Epithelial cell of esophagus (primary cell): ENCODE data around the gene GLP2R.

Source experiments
- DNase-seq: peaks from one replicate; pipeline ENCODE4 v3.0.0; 2010; ENCODE audit warnings: low read depth
- H3K4me3 ChIP-seq: 2 replicates; pipeline ENCODE4 v1.5.1; 2011; ENCODE audit warnings: mild to moderate bottlenecking, low read length, control low read depth
- CTCF ChIP-seq: IDR thresholded peaks from 2 replicates; pipeline ENCODE4 v1.5.1; 2011; ENCODE audit warnings: low read depth, mild to moderate bottlenecking, low read length, control low read depth, inconsistent platforms; ENCODE audit not compliant: insufficient read depth; ENCODE audit errors: missing control alignments

GLP2R gene

DNA sequence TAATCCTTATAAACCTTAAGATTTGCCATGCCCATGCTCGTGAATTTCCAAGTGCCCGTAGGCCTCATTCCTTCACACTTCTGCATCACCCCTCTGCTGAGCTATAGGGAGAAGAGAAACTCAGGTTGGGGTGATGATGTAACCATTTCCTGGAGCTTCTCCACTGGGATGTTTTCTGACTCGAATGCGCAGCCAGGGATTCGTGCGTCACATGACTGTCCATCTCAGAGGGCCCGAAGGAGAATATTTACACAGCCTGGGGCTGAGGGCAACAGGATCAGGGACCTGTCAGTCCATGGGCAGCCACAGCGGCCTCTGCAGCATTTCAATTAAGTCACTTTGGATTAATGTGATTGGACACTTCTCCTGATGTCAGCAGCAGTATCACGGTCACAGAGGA lies 12.6 kb upstream of the GLP2R start:
- no peak for DNase-seq
- no peak overlapping the region for H3K4me3 ChIP-seq
- TF ChIP-seq CTCF = no peak

- DNase-seq = no peak
- H3K4me3 ChIP-seq = no peak overlapping the region
- TF ChIP-seq CTCF = no peak
These were observed 11.3 kb upstream of the GLP2R start for GRCh38 chr17:9814337-9814945.

DNA sequence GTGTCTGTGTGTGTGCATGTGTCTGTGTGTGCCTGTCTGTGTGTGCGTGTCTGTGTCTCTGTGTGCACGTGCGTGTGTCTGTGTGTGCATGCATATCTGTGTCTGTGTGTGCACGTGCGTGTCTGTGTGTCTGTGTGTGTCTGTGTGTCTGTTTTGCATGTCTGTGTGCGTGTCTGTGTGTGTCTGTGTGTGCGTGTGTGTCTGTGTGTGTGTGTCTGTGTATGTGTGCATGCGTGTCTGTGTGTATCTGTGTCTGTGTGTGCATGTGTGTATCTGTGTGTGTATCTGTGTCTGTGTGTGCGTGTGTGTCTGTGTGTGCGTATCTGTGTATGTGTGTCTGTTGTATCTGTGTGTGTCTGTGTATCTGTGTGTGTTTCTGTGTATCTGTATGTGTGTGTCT lies 9.3 kb upstream of the GLP2R start:
- no peak overlapping the region for H3K4me3 ChIP-seq
- TF ChIP-seq CTCF = no peak
- no peak for DNase-seq

- DNase-seq = peak; percentile 80
- no peak for TF ChIP-seq CTCF
- no peak overlapping the region for H3K4me3 ChIP-seq
These were observed 8.6 kb upstream of the GLP2R start for GRCh38 chr17:9817086-9817485.

GRCh38 chr17:9818760-9819159 lies 7.0 kb upstream of the GLP2R start:
- DNase-seq = peak; percentile 45
- no peak overlapping the region for H3K4me3 ChIP-seq
- TF ChIP-seq CTCF = no peak

DNA sequence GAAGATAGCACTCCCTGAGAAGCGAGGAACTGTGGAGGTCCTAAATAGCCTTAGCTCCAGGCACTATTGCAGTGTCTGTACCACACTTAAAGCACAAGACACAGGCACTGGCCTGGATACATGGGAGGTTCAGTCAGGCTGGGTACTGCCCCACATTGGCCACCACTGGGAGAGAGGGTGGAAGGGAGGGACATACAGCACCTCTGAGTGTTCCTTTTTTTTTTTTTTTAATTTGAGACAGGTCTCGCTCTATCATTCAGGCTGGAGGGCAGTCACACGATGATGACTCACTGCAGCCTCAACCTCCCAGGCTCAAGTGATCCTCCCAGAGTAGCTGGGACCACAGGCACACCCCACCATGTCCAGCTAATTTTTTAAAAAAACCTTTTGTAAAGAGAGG lies 5.3 kb upstream of the GLP2R start:
- no peak for DNase-seq
- TF ChIP-seq CTCF = no peak

DNA sequence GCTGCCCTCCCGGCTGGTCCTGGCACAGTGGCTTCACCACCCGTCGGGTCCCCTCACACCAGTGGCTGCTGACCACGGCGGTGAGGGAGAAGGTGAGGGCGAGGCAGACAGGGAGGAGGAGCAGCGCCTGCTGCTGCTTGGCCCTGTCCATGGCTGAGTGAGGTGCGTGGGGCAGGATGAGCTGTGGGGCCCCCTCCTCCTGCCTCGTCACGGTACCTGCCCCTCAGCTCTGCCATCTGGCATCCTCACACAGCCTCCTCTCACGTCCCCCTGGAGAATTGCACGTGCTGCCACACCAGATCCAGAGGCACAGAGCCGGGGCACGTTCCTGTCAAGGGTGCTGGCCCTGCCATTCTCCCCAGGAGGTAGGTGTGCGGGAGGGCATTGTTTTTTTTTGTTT lies 3.8 kb upstream of the GLP2R start, which contains the start of gene GSG1L2:
Gene GSG1L2, minus strand, starts transcription at position 159 of the 400 bp plus-strand sequence. Its CDS starts 8 bp downstream, at position 151.
- no peak within 1 kb of the TSS for H3K4me3 ChIP-seq
- no peak for TF ChIP-seq CTCF
- DNase-seq = no peak

More for the DNA sequence above, 5.3 kb upstream of the GLP2R start:
- no peak overlapping the region for H3K4me3 ChIP-seq
